Spleen (tissue), 11 donors: Measurements from ENCODE around the gene SHQ1. TPM values are rescaled to one million over a fixed set of nuclear protein-coding genes. Genes with fewer than 3 reads are reported as not detected.
"Not testable (repeated sequence)": the region's sequence is repeated elsewhere in the genome, so short reads cannot be mapped to it uniquely, and the experiment has no call there.

Source experiments
- DNase-seq: peaks from one replicate; pipeline ENCODE4 v3.0.0-alpha.2; 2020
- H3K27ac ChIP-seq, 8 donors: fragments of 200-600 bp; sonication (generic) in 7 of 8; 1 replicate in 4 of 8; 2 replicates in 4 of 8; pipeline versions ENCODE4 v1.5.0 to v1.8.0; 2016 to 2021; ENCODE audit warnings: inconsistent platforms in 4 of 8, mild to moderate bottlenecking in 4 of 8, moderate library complexity in 1 of 8
- H3K27me3 ChIP-seq, 7 donors: fragments of 200-600 bp; sonication (generic) in 6 of 7; replicated peaks in 1 of 7; 1 replicate in 4 of 7; 2 replicates in 3 of 7; pipeline versions ENCODE4 v1.5.0 to v1.8.0; 2016 to 2021; ENCODE audit warnings: inconsistent platforms in 3 of 7, mild to moderate bottlenecking in 1 of 7
- H3K36me3 ChIP-seq, 6 donors: fragments of 200-600 bp; sonication (generic) in 5 of 6; 1 replicate in 4 of 6; 2 replicates in 2 of 6; pipeline versions ENCODE4 v1.5.0 to v1.8.0; 2016 to 2021; ENCODE audit warnings: inconsistent platforms in 2 of 6
- H3K4me1 ChIP-seq, 6 donors: fragments of 200-600 bp; sonication (generic) in 5 of 6; 1 replicate in 3 of 6; 2 replicates in 3 of 6; pipeline versions ENCODE4 v1.5.0 to v1.8.0; 2016 to 2021; ENCODE audit warnings: inconsistent platforms in 3 of 6
- H3K4me3 ChIP-seq, 8 donors: fragments of 200-600 bp; sonication (generic) in 7 of 8; 1 replicate in 4 of 8; 2 replicates in 4 of 8; pipeline versions ENCODE4 v1.5.0 to v1.8.0; 2016 to 2021; ENCODE audit warnings: inconsistent platforms in 4 of 8, mild to moderate bottlenecking in 4 of 8, moderate library complexity in 2 of 8
- H3K9me3 ChIP-seq, 8 donors: fragments of 200-600 bp; sonication (generic) in 7 of 8; 1 replicate in 4 of 8; 2 replicates in 4 of 8; pipeline versions ENCODE4 v1.5.0 to v1.8.0; 2016 to 2021; ENCODE audit warnings: inconsistent platforms in 4 of 8
- CTCF ChIP-seq, 11 experiments: fragments of 200-600 bp in 7 of 11; fragments of 450-650 bp in 4 of 11; sonication (generic) in 4 of 11; IDR thresholded peaks in 8 of 11; conservative IDR thresholded peaks in 3 of 11; 1 replicate in 7 of 11; 2 replicates in 4 of 11; pipeline versions ENCODE4 v1.4.0 to v1.8.0; 2016 to 2021; ENCODE audit warnings: antibody characterized with exemption in 11 of 11, inconsistent platforms in 4 of 11, mild to moderate bottlenecking in 1 of 11
- POLR2A ChIP-seq, 3 donors: fragments of 450-650 bp; IDR thresholded peaks; one replicate each; pipeline ENCODE4 v1.5.1; 2017; ENCODE audit warnings: antibody characterized with exemption in 3 of 3, mild to moderate bottlenecking in 1 of 3
- POLR2AphosphoS5 ChIP-seq, 3 donors: sonication (generic); formaldehyde crosslinking; IDR thresholded peaks; one replicate each; pipeline ENCODE4 v1.5.1; 2017; ENCODE audit warnings: antibody characterized with exemption in 3 of 3
- WGBS, 5 donors: extraction: QIAGEN DNeasy Blood & Tissue Kit in 3 of 5; methylation state at CpG; one replicate each; pipeline versions ENCODE4 v1.1.5 to v1.1.7; 2013 to 2018; 5-methylcytosine and 5-hydroxymethylcytosine counted together
- intact Hi-C: fragments of 100-400 bp; cut with DNase I; formaldehyde crosslinking; loops from one replicate; pipeline ENCODE4 v1.15.0; 2023; ENCODE audit warnings: low total_unique reads
- polyA plus RNA-seq, 3 donors: library from polyadenylated mRNA; stranded (reverse); fragments of 200-250 nt; gene quantifications; one replicate each; pipeline ENCODE4 v1.2.1, GENCODE V29; 2013
- total RNA-seq, 7 donors: library from RNA; depleted of rRNA in 3 of 7; stranded (reverse); fragments of >200 nt in 3 of 7; fragmentation: NEBNext Ultra II Directional in 4 of 7; extraction: Animal tissue kit (Norgen Biotek cat#: 25700) in 4 of 7; gene quantifications; one replicate each; pipeline versions ENCODE4 v1.1.0 to v1.2.1, GENCODE V29; 2016 to 2021
- donor health status: healthy with polysubstance abuse.
- donor health status: DM: no; HTN: no; CAD: no; lungs with moderate emphysema.
- donor health status: DM: no; HTN: no; CAD: no.
- donor health status: Bipolar disorder and iron deficiency.
- donor health status: healthy.
- donor health status: DM: no; HTN: no; CAD: no.
- donor health status: DM: yes; HTN: yes; CAD: no.

The SHQ1 gene
- total and polyA plus RNA-seq, 10 donors = 6.7 to 28.6 (median 16.7) TPM

DNA sequence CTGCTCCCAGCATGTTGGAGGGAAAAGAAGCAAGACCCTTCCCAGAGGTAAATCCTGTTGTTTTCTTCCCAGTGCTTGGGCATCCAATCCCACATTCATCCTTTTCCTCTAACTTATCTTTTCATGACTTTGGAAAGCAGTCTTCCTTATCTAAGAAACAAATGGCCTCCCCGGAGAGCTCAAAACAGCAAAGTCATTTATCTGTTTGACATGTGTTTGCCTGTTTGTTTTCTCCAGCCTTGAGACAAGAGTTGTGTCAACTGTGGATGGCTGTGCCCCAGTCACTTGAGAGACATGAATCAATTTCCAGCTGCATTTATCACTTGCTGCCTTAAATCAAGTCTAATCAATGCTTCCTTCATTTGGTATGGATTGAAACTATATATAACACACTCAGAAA, 103.9 kb downstream of the SHQ1 start:
- Histone ChIP-seq H3K4me3 (no peak overlapping the region), H3K27ac (no peak overlapping the region), H3K4me1 (peaks cover 0 to 7% (median under 1%) of the 10 kb centered on the region in 6 donors), H3K36me3 (no peaks in the 10 kb centered on the region), H3K9me3 (no peaks in the 10 kb centered on the region), H3K27me3 (peaks cover 0 to 20% (median 0%) of the 10 kb centered on the region in 7 donors)
- 45 to 57% (median 52%) methylated on average over 1 of the region's 1 CpG for WGBS, 5 donors
- DNase-seq = no peak
- intact Hi-C loops = no loop called here
- TF ChIP-seq POLR2A (IDR thresholded peaks at IDR 0.05) = no peak
- TF ChIP-seq CTCF (IDR thresholded peaks at IDR 0.05 in 8 of 11, conservative IDR thresholded peaks at IDR 0.05 in 3 of 11) = no peak
- no peak for TF ChIP-seq POLR2AphosphoS5 (IDR thresholded peaks at IDR 0.05)

DNA sequence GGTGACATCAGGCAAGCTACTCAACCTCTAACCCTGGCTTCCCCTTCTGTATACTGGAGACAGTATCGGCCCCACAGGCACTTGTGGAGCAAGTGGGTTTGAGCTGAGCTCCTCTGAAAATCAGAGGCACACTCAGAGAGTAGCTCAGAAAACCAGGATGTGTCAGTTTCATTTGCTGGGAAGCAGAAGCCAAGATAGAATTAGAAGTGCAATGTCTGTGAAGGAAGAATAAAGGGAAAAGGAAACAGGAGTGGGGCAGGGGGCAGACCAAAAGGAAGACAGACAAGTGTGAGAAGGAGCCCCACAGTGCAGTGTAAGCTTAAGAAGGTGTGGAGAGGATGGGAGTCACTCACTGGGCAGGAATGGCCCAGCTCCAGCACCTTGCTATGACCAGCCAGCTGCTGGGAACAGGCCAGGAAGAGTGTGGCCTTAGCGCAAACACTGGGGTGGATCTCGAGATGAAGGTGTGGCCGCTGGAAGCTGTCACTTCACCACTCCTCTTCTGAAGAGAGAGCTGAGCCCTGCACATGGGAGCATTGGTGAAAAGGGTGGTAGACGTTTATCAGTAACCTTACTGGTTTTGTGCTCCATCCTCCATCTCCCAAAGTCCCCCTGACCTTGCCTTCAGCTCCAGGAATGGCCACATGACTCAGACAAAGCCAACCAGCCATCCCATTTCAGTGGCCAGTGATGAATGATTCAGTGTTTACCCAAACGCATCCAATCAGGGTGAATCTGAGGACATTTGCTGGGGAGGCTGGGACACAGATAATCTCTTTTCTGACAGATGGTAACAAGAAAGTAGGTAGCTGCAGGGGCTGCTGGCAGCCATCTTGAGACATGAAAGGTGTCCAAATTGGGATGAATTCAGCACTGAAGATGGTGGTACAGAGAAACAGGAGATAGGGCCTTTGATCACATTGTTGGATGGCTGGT, 108.4 kb downstream of the SHQ1 start:
- Histone ChIP-seq H3K27ac (peak overlapping the region in 1 of 8 donors; percentile 53), H3K4me1 (peaks cover 8 to 24% (median 13%) of the 10 kb centered on the region in 6 donors), H3K4me3 (peak overlapping the region in 6 of 8 donors; percentile 33 to 73 (median 42)), H3K36me3 (no peaks in the 10 kb centered on the region), H3K27me3 (peaks cover 0 to 46% (median 18%) of the 10 kb centered on the region in 7 donors), H3K9me3 (peaks cover 0 to 4% (median 3%) of the 10 kb centered on the region in 8 donors)
- no peak for TF ChIP-seq CTCF (IDR thresholded peaks at IDR 0.05 in 8 of 11, conservative IDR thresholded peaks at IDR 0.05 in 3 of 11)
- TF ChIP-seq POLR2A (IDR thresholded peaks at IDR 0.05) = no peak
- TF ChIP-seq POLR2AphosphoS5 (IDR thresholded peaks at IDR 0.05) = no peak
- no peak for DNase-seq
- WGBS, 5 donors = 81 to 89% (median 88%) methylated on average over 6 of the region's 6 CpGs
- intact Hi-C loops = no loop called here

DNA sequence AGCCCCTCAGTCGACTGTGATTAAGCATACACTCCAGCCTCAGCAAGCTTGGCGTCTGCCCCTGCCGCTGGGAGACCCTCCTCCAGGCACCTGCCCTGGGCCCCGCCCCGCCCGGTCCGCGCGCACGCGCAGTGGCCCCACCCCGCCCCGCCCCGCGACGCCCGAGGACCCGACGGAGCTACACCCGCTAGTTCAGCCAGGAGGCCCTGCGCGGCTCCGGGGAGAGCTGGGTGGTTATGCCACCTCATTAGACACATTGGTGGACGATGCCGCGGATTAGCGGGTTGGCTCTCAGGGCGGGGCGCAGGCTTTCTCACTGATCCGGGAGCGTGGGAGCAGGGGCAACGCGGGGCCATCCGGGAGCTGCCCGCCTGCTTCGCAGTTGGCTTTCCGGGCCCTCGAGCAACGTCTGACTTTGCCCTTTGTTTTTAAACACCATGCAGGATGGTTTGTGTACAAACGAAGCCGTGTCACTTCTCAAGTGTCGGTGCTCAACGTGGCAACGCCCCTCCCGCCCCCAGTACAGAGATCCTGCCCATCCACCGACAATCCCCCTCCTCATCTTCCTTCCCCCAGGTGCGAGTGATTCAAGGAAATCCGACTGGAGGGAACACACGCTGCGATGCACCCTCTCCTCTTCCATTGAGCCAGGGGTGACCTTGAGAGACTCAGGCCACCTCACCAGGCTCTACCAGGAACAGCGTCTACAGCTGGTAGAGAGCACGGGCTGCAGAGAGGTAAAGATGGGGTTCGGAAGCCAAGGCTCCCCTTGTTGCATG, 109.3 kb downstream of the SHQ1 start:
- WGBS, 5 donors = 7 to 19% (median 10%) methylated on average over 24 to 53 of the region's 53 CpGs

DNA sequence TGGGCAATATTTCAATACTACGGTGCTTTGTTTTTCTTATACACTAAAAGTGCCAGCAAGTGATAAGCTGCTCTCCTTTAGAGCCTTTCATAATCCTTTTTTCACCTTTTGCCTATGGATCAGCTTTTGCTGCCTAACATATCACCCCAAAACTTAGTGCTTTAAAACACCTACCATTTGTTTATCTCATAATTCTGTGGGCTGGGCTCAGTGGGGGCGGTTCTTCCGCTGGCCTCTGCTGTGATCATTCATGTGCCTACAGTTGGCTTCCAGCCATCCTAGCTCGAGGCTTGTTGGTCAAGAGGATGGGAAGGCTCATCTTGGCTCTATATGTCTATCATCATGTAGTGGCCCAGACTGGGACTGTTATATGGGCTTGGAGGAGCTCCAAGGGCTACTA, 113.2 kb downstream of the SHQ1 start:
- intact Hi-C loops, H3K36me3 ChIP-seq, DNase-seq, H3K4me3 ChIP-seq, H3K27ac ChIP-seq: not testable (repeated sequence)
- Histone ChIP-seq H3K9me3 (peaks cover 0 to 32% (median 16%) of the 10 kb centered on the region in 8 donors), H3K27me3 (peaks cover 0 to 28% (median 18%) of the 10 kb centered on the region in 7 donors), H3K4me1 (peaks cover 8 to 24% (median 13%) of the 10 kb centered on the region in 6 donors)
- 87 to 99% (median 93%) methylated on average over 3 to 4 of the region's 4 CpGs for WGBS, 5 donors

More for the DNA sequence above, 109.3 kb downstream of the SHQ1 start:
- peaks cover 0 to 12% (median 7%) of the 10 kb centered on the region in 8 donors for H3K9me3 ChIP-seq
- intact Hi-C loops = no loop called here
- peak in 1 of 11 experiments; percentile 22 for TF ChIP-seq CTCF (IDR thresholded peaks at IDR 0.05 in 8 of 11, conservative IDR thresholded peaks at IDR 0.05 in 3 of 11)
- TF ChIP-seq POLR2A (IDR thresholded peaks at IDR 0.05) = no peak
- peak; percentile 47 to 72 (median 52) for TF ChIP-seq POLR2AphosphoS5 (IDR thresholded peaks at IDR 0.05)
- H3K36me3 ChIP-seq = no peaks in the 10 kb centered on the region
- peaks cover 8 to 24% (median 13%) of the 10 kb centered on the region in 6 donors for H3K4me1 ChIP-seq
- H3K27me3 ChIP-seq = peaks cover 0 to 42% (median 18%) of the 10 kb centered on the region in 7 donors
- H3K27ac ChIP-seq = peak overlapping the region in 3 of 8 donors; percentile 53 to 56 (median 54)
- peak overlapping the region; percentile 27 to 73 (median 40) for H3K4me3 ChIP-seq
- DNase-seq = peak; percentile 89
